Activated gamma-delta T cell (primary cell): Measurements from ENCODE around the gene SLC15A1.
"Not testable (repeated sequence)": the region's sequence is repeated elsewhere in the genome, so short reads cannot be mapped to it uniquely, and the experiment has no call there.

Experiments used
- DNase-seq: peaks from one replicate; lab custom pipeline; 2025; lab: John Stamatoyannopoulos, UW

The SLC15A1 gene

DNA sequence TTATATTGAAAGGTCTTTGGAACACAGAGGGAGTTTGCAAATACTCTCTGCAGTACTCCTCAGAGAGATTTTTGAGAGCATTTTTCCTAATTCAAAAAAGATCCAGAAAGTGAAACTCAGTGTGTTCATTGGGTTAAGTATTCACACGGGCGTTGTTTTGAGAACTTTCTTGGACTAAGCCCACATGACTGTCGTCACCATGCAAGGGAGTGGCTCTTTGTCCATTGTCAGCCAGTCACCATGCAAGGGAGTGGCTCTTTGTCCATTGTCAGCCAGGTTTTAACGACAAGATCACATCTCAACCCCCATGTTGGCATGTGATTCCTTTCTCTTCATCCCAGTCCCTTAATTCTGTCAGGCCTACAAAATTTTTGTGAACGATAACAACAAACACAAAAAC is 94.3 kb downstream of the SLC15A1 start:
- DNase-seq = no peak

DNA sequence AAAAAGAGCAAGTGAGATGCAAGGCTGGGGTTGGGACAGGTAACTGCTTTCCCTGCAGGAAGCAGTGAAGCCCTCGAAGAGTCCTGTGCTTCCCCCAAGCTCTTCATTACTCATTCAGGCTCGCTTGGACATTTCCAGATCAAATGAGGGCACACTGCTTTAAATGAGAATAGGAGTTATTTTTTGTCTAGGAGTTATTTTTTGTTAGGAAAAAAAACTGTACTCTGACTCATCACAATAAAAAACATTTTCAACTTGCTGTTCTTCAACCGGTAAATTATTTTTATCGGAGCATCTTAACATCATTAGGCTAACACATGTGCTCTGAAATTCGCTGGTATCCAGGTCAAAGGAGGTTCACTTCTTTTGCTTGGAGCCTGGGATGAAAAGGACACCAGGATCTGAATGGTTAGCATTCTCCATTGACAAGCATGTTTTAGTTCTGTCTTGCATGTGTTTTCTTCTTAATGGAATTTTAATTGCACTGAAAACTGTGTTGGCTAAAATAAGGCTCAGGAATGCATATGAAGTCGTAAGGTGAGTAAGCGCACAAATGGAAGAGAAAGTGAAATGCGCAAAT is 94.9 kb downstream of the SLC15A1 start:
- no peak for DNase-seq

GRCh38 chr13:98656223-98656622 is 96.2 kb downstream of the SLC15A1 start:
- no peak for DNase-seq

DNA sequence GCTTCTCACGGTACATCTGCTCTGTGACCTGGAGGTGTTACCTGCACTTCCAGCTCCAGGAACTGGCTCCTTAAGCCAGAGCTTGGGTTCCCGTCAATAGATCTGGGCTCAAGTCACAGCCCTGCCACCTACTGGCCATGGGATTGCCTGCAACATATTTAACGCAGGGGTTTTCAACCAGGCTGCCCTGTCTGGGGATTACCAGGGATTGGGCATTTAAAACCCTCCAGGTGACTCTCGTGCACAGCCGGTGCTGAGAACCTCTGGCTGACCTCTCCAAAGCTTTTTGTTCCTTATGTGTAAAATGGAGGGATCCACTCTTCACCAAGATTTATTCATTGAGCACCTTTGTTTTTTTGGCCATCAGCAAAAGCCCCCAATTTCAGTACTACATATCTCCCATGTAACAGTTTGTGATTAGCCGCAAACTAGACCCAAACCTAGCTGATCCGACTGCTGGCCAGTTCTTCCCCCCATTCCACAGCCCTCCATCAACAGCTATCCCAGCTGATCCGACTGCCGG is 98.9 kb downstream of the SLC15A1 start:
- DNase-seq = no peak

DNA sequence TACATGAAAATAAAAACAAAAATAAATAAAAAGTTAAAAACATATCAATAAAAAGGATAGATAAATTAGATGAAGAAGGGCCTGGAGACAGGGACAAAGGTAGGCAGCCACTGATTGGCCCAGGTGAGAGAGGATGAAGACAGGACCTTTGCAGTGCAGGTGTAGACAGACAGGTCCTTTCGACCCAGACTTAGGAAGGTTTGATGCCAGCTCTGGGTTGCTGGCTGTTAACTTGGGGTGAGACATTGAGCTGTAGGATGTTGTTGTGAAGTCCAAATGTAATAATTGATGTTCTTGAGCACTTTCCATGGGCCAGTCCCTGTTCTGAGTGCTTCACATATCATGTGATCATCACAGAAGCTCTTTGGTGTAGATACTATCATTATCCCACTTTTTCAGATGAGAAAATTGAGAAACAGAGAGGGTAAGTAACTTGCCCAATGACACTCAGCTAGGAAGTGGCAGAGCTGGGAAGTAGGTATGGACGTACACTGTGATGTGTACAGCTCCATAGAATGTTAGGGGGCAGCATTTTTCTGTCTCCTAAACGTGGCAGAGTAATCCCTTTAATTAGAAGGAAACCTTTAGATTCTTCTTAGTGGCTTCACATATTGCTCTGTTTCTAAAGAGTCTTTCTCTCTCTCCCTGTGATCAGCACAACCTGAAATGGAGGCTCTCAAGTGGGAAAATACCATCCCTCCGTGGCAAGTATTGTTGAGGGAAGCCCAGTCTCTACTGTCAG is 99.6 kb downstream of the SLC15A1 start:
- DNase-seq = no peak

DNA sequence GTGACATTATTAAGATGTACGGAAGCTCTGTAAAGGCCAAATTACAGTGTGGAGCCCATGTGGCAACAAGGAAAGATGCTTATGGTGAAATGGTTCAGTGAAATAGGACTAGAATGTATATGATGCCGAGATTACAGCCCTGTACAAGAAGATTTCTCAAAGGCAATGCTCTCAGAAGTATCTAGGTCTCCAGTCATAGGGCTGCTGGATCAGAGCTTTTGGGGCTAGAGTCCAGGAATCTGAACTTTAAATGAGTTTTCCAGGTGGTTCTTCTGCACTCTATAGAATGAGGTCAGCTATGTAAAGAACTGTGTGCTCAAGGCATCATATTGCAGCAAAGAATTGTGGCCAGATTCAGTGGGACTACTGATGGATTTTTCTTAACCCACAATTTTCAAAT is 100.2 kb downstream of the SLC15A1 start:
- DNase-seq = no peak

DNA sequence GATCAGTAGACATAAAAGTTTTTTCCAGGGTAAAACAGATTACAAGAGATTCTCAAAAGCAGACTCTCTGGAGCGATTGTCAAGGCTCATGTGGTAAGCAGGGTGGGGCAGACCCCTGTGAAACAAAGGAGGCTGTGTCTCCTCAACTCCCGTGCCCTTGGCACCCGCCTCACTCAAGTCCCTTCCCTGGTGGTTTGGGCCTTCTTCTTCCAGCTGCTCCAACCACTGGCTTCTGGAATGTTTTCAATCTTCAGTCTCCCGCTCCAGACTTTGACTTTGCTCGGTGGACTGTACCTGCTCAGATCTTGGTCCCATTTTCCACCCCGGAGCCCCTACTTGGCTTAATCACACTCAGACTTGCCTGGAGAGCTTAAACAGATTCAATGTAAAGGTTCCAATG is 100.7 kb downstream of the SLC15A1 start:
- DNase-seq = no peak

- DNase-seq = no peak
Measured at GRCh38 chr13:98650396-98651107, 101.9 kb downstream of the SLC15A1 start.

GRCh38 chr13:98649861-98650260 is 102.6 kb downstream of the SLC15A1 start:
- DNase-seq = no peak

- DNase-seq = no peak
Measured at GRCh38 chr13:98648686-98649085, 103.8 kb downstream of the SLC15A1 start.

DNA sequence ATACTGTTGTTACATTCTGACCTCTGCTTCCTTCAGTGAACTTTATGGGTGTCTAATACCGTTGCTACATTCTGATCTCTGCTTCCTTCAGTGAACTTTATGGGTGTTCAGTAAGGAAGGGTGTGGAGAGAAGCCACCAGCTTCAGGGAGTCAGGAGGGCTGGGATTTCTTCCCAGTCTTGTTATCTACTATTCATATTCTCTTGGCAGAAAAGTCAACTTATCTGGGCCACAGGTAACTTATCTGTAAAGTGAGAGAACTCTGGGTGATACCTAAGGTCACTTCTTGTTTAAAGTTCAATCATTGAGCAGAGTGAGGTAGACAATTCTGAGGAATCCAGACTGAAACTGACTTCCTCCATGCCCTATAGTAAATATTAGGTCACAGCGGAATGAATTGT is 104.3 kb downstream of the SLC15A1 start:
- DNase-seq = no peak

- no peak for DNase-seq
Measured at GRCh38 chr13:98647121-98647520, 105.4 kb downstream of the SLC15A1 start.

GRCh38 chr13:98643479-98643878 is 109.0 kb downstream of the SLC15A1 start:
- no peak for DNase-seq

- DNase-seq = no peak
Measured at GRCh38 chr13:98641075-98641474, 111.4 kb downstream of the SLC15A1 start.

DNA sequence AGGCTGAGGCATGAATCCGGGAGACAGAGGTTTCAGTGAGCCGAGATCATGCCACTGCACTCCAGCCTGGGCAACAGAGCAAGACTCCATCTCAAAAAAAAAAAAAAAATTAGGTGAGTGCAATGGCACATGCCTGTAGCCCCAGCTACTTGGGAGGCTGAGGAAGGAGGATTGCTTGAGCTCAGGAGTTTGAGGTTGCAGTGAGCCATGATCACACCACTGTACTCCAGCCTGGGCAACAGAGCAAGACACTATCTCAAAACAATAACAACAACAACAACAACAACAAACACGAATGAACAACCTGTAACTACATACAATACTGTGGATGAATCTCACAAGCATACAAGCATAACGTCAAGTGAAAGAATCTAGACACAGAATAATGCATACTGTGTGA is 112.7 kb downstream of the SLC15A1 start:
- not testable (repeated sequence) for DNase-seq

- DNase-seq = not testable (repeated sequence)
Measured at GRCh38 chr13:98638352-98638751, 114.1 kb downstream of the SLC15A1 start.
